HepG2 (cell line): ENCODE measurements around the gene NME2. TPM values are rescaled to one million over a fixed set of nuclear protein-coding genes. Genes with fewer than 3 reads are reported as not detected.
A peak's percentile ranks its signal among the peaks of the same experiment; 100 is the strongest.

Experiments
- AGO1 ChIP-seq: fragments of 200-400 bp; formaldehyde crosslinking; IDR thresholded peaks from 2 replicates; pipeline ENCODE4 v1.6.1; 2017; ENCODE audit warnings: mild to moderate bottlenecking, low read depth, low read length, moderate library complexity; ENCODE audit not compliant: poor library complexity, severe bottlenecking
- ATF1 ChIP-seq: IDR thresholded peaks from 2 replicates; pipeline ENCODE4 v1.6.1; 2016; ENCODE audit warnings: mild to moderate bottlenecking, control low read depth
- ATM ChIP-seq: fragments of 450-650 bp; IDR thresholded peaks from 2 replicates; pipeline ENCODE4 v1.7.1; 2017; ENCODE audit warnings: mild to moderate bottlenecking, borderline replicate concordance
- BCL6 ChIP-seq: IDR thresholded peaks from 2 replicates; pipeline ENCODE4 v1.6.1; 2016; ENCODE audit warnings: missing genetic modification reagents, missing compliant biosample characterization
- ELK4 ChIP-seq: sonication (generic); formaldehyde crosslinking; IDR thresholded peaks from 2 replicates; pipeline ENCODE4 v1.9.0; 2021; ENCODE audit warnings: missing genetic modification reagents, borderline replicate concordance
- HDAC1 ChIP-seq: sonication (generic); formaldehyde crosslinking; IDR thresholded peaks from 2 replicates; pipeline ENCODE4 v1.5.1; 2020; ENCODE audit warnings: mild to moderate bottlenecking, missing genetic modification reagents
- HNF4A ChIP-seq: sonication (generic); formaldehyde crosslinking; IDR thresholded peaks from 2 replicates; pipeline ENCODE4 v1.4.0; 2020; ENCODE audit warnings: missing genetic modification reagents
- HOXA9 ChIP-seq: sonication (generic); formaldehyde crosslinking; IDR thresholded peaks from 2 replicates; pipeline ENCODE4 v1.8.1; 2022; ENCODE audit warnings: missing genetic modification reagents, mild to moderate bottlenecking, moderate library complexity, borderline replicate concordance
- IRX3 ChIP-seq: sonication (generic); formaldehyde crosslinking; IDR thresholded peaks from 2 replicates; pipeline ENCODE4 v1.8.1; 2023; ENCODE audit warnings: mild to moderate bottlenecking, low read depth, missing genetic modification reagents, borderline replicate concordance
- KLF13 ChIP-seq: sonication (generic); formaldehyde crosslinking; IDR thresholded peaks from 2 replicates; pipeline ENCODE4 v1.4.0; 2020; ENCODE audit warnings: mild to moderate bottlenecking, missing genetic modification reagents
- NR0B2 ChIP-seq: sonication (generic); formaldehyde crosslinking; IDR thresholded peaks from 2 replicates; pipeline ENCODE4 v1.4.0; 2020; ENCODE audit warnings: mild to moderate bottlenecking, missing genetic modification reagents
- NR2F1 ChIP-seq, 2 experiments: fragments of 450-650 bp in 1 of 2; formaldehyde crosslinking in 1 of 2; IDR thresholded peaks; 2 replicates each; pipeline versions ENCODE4 v1.5.0 to v1.6.1; 2016 to 2020; ENCODE audit warnings: mild to moderate bottlenecking in 1 of 2, missing compliant biosample characterization in 1 of 2, missing genetic modification reagents in 1 of 2, moderate library complexity in 1 of 2
- SRSF1 ChIP-seq: fragments of 200-400 bp; formaldehyde crosslinking; optimal IDR thresholded peaks from 2 replicates; pipeline ENCODE3; 2017; ENCODE audit warnings: mild to moderate bottlenecking, low read depth, low read length, moderate library complexity
- TCF7 ChIP-seq: sonication (generic); IDR thresholded peaks from 2 replicates; pipeline ENCODE4 v1.6.1; 2016; ENCODE audit warnings: antibody characterized with exemption, low read depth
- TEAD2 ChIP-seq: sonication (generic); formaldehyde crosslinking; IDR thresholded peaks from 2 replicates; pipeline ENCODE4 v1.9.0; 2021; ENCODE audit warnings: missing genetic modification reagents
- ZFP1 ChIP-seq: IDR thresholded peaks from 2 replicates; pipeline ENCODE4 v1.6.1; 2016
- ZFP36L1 ChIP-seq: sonication (generic); formaldehyde crosslinking; IDR thresholded peaks from 2 replicates; pipeline ENCODE4 v1.8.0; 2022; ENCODE audit warnings: mild to moderate bottlenecking, missing genetic modification reagents, moderate library complexity
- ZNF142 ChIP-seq: sonication (generic); formaldehyde crosslinking; IDR thresholded peaks from 2 replicates; pipeline ENCODE4 v1.4.0; 2020; ENCODE audit warnings: missing genetic modification reagents
- ZNF513 ChIP-seq: sonication (generic); formaldehyde crosslinking; conservative IDR thresholded peaks from 2 replicates; pipeline ENCODE4 v1.5.0; 2020; ENCODE audit warnings: missing genetic modification reagents
- ZNF749 ChIP-seq: sonication (generic); formaldehyde crosslinking; IDR thresholded peaks from 2 replicates; pipeline ENCODE4 v1.8.0; 2022; ENCODE audit warnings: mild to moderate bottlenecking, missing genetic modification reagents, moderate library complexity, borderline replicate concordance
- polyA plus RNA-seq, 8 experiments: library from polyadenylated mRNA; depleted of rRNA in 3 of 8; stranded (reverse) in 7 of 8; unstranded in 1 of 8; fragments of >200 nt; fragmentation: Illumina TruSeq in 4 of 8; extraction: Trizol in 4 of 8; gene quantifications; 2 replicates each; pipeline versions ENCODE4 v1.2.1 to v1.2.3, GENCODE V29; 2011 to 2016; ENCODE audit warnings: low read depth in 4 of 8, missing spikeins in 1 of 8, mixed read lengths in 1 of 8; ENCODE audit not compliant: insufficient read depth in 1 of 8
- total RNA-seq, 5 experiments: library from RNA; depleted of rRNA; stranded (reverse); fragments of >200 nt; fragmentation: Illumina TruSeq; extraction: Trizol; gene quantifications; 2 replicates each; pipeline ENCODE4 v1.2.3, GENCODE V29; 2016; ENCODE audit warnings: low read depth in 1 of 5

The NME2 gene
- total and polyA plus RNA-seq, 2 of the 13 experiments (the other 11 are each of a cell fraction or from before 2014, with no cell fraction given) = 790 to 1,213 TPM

- TF ChIP-seq ZNF142 (CRISPR knock-in tag) (peak; percentile 96), ZNF513 (CRISPR knock-in tag) (peak; percentile 96), ATM (no peak), NR0B2 (CRISPR knock-in tag) (peak; percentile 100), HOXA9 (no peak; the same call in 1 of the 2 replicates), IRX3 (0 out of 2 replicates have a peak, but pooled peaks have one; percentile 2), NR2F1 (CRISPR knock-in tag; IDR thresholded peaks at IDR 0.05) (peak; percentile 43 to 55; a peak in 2 of 4 replicates), AGO1 (peak; percentile 50), ELK4 (CRISPR knock-in tag) (0 out of 2 replicates have a peak, but pooled peaks have one; percentile 49), BCL6 (peak; percentile 62), HDAC1 (CRISPR knock-in tag) (peak; percentile 100), SRSF1 (peak; percentile 71), ATF1 (CRISPR knock-in tag) (peak; percentile 86), TCF7 (no peak; the same call in 1 of the 2 replicates), TEAD2 (CRISPR knock-in tag) (no peak), KLF13 (CRISPR knock-in tag) (peak; percentile 98), ZFP1 (CRISPR knock-in tag) (peak; percentile 97), ZFP36L1 (0 out of 2 replicates have a peak, but pooled peaks have one; percentile 83), ZNF749 (CRISPR knock-in tag) (peak; percentile 62; the same call in 1 of the 2 replicates), HNF4A (CRISPR knock-in tag) (peak; percentile 60)
Measured at GRCh38 chr17:51153210-51154072, 12.8 kb upstream of the NME2 start, which contains the start of gene NME1 (continued).
